SIG-M5 treated with dmso at 0.1 percent for 504 hours (cell line): ENCODE data around the gene CCDC137.

Experiments used
- DNase-seq: peaks from one replicate; lab custom pipeline; 2025; ENCODE audit not compliant: unreplicated experiment; lab: John Stamatoyannopoulos, UW

CCDC137 gene

DNA sequence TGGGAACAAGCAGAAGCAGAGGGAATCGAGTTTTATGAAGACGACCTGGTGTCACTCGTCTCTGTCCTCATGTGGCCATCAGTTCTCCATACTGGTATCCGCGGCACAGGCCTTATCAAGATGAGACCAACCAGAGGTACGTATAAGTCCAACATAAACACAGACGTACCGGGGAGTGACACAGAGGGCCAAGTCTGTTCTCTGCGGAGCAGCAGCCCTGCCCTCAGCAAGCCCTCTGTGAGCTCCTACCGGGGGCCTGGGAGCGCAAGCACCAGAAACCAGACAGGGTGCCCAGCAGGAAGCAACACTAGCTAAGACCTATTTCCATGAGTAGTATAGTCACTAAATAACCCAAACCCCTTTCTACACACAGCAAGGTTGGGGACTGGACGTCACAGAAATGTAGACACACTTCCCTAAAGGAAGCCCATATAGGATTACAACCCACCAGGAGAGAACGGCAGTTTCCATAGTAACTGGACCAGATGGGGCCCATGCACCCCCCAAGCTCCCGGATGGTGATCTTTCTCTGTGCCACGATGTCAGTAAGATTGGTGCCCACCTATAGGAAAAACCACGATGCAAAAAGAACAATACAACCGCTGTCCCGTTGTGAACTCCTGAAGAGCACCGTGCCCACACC is 16.1 kb downstream of the CCDC137 start:
- DNase-seq, result peak; percentile 21

DNA sequence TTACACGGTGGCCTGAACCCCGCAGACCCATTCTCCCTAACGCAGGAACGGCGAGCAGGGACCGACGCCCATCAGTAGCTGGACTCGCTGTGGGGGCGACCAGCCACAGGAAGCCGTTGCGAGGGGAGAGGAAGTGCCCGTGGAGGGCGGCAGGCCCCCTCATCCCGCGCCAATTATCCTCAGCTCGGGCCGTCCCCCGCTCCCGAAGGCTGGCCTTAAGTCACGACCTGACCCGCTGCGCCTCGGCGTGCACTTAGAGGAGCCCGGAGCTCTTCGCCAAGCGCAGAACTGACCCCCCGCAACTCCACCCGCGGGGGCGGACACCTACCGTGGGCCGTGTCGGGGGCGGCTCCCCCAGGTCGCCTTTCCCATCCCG is 16.7 kb downstream of the CCDC137 start:
- DNase-seq, result no peak

DNA sequence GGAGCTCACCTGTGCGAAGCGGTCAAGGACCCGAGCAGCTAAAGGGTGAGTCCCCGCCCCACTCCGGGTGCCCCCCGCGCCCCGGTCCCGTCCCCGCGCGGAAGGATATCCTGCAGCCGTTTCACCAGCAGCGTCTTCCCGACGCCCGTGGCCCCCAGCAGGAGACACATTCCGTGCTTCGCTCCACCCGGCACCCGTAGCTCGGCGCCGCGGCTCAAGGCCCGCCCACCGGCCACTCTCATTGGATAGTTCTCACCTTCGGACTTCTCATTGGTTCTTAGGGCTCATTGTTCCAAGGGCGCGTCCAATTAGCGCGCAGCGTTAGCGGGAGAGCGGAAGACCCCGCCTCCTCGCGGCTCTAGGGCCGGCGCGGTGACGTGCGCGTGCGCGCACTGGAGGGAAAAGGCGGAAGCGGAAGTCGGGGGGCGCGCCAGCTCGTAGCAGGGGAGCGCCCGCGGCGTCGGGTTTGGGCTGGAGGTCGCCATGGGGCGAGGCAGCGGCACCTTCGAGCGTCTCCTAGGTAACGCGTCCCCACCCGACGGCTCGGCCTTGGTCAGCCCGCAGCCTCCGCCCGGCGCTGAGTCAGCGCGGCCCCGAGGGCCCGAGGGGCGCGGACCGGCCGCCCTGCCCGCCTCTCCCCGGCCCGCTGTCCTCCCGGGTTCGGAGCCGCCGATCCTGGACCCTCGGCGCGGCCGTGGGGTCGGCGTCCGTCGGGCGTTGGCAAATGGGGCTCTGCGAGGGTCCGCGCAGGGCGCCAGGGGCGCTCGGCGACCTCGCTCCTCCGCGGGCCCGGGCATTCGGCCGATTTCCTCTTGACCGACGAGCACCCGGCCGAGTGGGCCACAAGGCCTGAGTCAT is 17.3 kb downstream of the CCDC137 start, which contains the start of the genes ARL16 and HGS:
Gene ARL16, minus strand, starts transcription at position 214 of the 858 bp plus-strand sequence. Its CDS starts 44 bp downstream, at position 170.
Gene HGS, plus strand, starts transcription at position 428 of the 858 bp plus-strand sequence. Its CDS starts 56 bp downstream, at position 484.
- peak; percentile 98 for DNase-seq

DNA sequence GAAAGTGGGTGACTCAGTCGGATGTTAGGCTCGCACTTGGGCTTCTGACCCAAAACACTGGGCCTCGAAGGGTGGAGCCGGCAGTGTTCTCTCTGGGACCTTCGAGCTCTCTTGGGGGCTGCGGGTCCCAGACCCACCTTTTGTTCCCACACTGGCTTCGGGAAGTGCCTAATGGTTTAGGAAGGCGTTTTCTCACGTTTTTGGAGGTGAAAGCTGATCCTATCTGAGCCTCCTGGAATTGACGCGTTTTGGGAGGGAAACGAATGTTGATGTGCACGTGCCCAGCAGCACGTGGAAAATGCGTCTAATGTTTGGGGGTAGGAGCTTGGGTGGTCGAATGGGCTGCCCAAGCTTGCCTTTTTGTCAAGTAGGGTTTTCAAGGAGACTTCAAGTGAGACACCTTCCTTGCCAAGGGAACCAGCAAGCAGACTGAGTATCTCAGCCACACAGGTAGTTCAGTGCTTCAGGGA is 17.9 kb downstream of the CCDC137 start:
- DNase-seq, result peak; percentile 5

DNA sequence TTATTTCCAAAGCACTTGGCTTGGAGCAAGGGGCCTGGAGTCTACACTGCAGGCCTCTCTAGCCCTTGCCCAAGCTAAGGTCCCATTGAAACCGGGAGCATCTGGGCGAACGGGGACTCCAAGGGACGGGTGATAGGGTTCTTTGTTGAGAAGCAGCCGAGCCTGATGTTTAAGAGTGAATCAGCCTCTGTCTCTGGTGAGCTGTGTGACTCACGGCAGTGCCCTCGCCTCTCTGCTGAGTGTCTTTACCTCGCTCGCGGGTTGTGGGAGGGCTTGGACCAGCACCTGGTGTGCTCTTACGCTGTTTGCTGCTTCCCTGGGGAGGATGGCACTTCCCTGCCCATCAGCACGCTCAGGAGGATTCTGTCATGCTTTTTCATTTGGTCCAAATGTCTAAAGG is 18.6 kb downstream of the CCDC137 start:
- peak; percentile 6 for DNase-seq

DNA sequence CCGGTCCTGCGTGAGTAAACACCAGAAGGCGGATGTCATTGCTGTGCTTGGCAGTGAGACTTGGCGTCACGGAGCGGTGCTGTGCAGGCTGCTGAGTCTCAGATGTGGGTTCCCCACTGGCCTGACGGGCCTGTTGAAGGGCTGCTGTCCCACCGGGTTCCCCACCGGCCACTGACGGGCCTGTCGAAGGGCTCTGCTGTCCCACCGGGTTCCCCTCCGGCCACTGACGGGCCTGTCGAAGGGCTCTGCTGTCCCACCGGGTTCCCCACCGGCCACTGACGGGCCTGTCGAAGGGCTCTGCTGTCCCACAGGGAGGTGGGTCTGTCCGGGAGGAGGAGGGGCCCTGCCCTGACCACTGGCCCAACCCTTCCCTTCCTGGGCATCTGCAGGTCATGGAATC is 20.1 kb downstream of the CCDC137 start:
- no peak for DNase-seq

DNA sequence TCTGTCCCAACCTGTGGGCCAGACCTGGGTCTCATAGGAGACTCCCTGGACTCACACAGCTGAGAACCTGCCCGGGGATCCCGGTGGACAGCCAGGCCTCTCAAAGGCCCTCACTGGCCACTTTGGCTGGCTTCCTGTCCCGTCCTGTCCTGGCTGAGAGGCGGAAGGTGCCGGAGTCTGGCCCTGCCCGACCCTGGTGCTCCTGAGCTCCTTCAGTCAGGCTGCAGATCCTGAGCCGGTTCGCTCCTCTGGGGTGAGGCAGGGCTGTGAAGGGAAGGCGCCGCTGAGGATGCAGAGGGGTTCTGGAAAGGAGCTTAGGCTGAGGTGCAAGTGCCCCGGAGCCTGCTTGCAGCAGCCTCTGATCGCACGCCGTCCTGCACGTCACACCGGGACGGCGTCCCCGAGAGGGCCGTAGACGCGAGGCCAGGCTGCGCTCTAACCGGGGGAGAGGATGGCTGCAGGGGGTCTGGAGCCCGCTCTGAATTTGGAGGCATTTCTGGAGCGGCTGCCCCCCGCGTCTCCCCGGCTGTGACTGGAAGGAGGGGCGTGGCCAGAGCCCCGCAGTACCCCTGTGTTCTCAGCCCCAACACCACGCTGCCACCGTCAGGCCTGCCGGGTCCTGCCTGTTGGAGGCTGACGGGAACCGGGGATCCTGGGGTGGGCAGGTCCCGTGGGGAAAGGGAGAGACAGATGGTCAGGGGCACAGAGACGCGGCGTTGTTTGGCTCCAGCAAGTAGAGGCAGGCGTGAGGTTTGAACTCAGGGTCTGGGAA is 21.4 kb downstream of the CCDC137 start:
- no peak for DNase-seq

DNA sequence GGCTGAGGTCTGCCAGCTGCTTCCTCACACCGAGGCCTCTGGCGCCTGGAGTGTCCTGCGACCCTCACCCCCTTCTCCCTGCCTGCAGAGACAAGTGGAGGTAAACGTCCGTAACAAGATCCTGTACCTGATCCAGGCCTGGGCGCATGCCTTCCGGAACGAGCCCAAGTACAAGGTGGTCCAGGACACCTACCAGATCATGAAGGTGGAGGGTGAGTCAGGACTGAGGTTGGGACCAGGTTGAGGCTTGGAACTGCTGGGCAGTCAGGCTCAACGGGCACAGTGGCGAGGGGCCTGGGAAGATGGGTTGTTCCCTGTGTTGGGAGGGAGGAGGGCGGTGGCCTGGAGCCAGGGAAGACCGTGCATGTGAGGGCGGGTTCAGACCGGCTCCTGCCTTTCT is 22.1 kb downstream of the CCDC137 start:
- DNase-seq, result no peak

DNA sequence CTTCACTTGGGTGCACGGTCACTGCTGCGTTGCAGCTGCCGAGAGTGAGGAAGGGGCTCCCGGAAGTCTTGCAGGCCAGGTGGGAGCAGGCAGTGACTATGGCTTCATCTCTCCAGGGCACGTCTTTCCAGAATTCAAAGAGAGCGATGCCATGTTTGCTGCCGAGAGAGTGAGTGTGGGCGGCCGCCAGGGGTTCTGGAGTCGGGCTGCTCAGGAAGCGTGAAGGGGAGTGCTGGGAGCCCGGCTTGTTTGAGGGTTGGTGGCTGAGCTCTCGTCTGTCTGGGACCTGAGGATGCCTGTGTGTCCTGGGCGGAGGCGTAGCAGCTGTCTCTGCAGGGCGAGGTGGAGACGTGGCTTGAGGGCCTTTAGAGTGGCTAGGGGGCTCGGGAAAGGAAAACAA is 23.5 kb downstream of the CCDC137 start:
- DNase-seq, result no peak

DNA sequence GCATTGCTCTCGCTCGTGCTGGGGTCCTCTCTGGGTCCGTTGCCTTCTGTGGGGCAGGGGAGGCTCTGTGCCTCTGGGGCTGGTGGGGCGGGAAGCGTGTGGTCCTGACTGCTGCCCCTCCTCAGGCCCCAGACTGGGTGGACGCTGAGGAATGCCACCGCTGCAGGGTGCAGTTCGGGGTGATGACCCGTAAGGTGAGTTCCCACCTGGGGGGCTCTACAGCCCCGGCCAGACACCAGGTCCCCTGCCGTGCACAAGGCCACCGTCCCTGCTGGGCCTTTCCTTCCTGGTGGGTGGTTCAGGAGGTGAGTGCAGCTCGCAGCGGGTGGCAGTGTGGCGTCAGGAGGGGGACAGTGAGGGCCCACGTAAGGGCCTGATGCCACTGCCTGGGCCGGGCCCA is 24.0 kb downstream of the CCDC137 start:
- DNase-seq, result no peak

DNA sequence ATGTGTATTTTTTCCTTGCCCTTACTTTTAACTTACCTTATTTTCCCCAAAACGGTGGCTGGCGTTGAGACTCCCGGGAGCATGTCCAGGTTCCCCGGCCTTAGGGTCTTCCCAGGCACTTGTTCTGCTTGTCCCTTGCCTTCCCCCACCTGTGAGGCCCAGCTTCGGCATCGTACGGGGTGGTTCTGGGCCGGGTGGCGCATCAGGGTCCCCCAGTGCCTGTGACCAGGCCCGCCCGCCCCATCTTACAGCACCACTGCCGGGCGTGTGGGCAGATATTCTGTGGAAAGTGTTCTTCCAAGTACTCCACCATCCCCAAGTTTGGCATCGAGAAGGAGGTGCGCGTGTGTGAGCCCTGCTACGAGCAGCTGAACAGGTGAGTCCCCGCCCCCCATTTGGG is 24.7 kb downstream of the CCDC137 start:
- DNase-seq, result no peak

DNA sequence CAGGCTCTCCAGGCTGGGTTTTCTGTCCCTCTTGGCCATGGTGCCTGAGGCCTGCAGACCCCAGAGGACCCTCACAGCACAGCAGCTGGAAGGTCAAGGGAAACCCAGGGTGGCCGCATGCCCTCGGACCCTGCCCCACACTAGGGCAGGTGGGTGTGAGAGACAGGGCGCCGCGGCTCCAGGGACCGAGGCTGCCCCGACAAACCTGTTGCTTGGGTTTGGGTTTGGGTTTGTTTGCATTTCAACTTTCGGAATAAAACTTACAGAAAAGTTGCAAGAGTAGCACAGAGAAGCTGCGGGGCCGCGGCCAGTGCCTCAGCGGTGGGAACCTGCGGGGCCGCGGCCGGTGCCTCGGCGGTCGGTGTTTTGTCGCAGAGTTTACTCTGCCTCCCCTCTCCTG is 25.1 kb downstream of the CCDC137 start:
- no peak for DNase-seq

DNA sequence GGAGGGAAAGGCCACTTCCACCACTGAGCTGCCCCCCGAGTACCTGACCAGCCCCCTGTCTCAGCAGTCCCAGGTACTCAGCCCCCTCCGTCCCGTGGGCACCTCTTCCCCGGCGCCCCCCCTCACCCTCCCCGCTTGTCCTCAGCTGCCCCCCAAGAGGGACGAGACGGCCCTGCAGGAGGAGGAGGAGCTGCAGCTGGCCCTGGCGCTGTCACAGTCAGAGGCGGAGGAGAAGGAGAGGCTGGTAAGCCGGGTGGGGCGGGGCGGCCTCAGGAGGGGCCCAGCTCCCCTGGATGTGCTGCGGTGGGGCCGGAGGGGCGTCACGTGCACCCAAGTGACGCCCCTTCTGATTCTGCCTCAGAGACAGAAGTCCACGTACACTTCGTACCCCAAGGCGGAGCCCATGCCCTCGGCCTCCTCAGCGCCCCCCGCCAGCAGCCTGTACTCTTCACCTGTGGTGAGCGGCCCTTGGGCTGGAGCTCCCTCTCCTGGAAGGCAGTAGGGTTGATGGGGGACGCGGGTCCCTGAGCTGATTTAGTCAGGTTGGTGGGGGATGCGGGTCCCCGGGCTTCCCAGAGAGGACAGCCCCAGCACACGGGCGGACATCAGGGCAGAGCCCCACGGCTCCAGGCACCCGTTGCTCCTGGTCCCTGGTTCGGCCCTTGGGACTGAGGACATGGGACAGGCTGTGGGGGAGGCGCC is 27.1 kb downstream of the CCDC137 start:
- DNase-seq, result no peak

DNA sequence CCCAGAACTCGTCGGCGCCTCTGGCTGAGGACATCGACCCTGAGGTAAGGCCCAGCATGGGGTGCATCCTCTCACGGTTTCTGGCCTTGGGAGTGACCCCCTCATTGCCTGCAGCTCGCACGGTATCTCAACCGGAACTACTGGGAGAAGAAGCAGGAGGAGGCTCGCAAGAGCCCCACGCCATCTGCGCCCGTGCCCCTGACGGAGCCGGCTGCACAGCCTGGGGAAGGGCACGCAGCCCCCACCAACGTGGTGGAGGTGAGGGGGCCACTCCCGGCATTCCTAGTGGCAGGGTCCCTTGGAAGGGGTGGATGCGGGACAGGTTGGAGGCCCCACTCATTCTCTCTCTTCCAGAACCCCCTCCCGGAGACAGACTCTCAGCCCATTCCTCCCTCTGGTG is 28.3 kb downstream of the CCDC137 start:
- DNase-seq, result no peak

DNA sequence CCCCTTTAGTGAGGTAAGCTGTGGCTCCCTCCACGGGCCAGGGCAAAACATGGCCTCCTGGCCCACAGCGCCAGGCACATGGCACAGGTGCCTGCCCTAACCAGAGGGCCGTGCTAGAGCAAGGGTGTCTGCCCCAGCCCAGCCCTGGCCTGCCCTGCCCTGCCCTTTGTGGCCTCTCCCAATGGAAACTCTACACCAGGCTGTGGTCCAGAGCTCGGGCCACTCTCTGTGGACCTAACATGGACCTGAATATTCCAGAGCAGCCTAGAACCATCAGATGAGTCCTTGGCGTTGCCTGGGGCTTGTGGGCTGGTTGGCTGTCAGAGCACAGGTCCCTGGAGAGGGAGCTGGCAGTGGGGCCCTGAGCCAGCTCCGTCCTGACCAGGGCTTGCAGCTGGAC is 28.7 kb downstream of the CCDC137 start:
- no peak for DNase-seq

DNA sequence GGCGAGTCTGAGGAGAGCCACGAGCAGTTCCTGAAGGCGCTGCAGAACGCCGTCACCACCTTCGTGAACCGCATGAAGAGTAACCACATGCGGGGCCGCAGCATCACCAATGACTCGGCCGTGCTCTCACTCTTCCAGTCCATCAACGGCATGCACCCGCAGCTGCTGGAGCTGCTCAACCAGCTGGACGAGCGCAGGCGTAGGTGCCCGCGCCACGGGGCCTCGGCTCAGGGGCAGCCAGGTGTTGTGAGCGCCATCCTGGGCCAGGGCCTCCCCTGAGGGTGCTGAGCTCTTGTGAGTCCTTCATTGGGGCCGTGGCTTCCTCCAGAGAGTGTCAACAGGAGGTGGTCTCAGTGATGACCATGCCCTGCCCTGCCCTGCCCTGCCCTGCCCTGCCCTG is 29.3 kb downstream of the CCDC137 start:
- no peak for DNase-seq

DNA sequence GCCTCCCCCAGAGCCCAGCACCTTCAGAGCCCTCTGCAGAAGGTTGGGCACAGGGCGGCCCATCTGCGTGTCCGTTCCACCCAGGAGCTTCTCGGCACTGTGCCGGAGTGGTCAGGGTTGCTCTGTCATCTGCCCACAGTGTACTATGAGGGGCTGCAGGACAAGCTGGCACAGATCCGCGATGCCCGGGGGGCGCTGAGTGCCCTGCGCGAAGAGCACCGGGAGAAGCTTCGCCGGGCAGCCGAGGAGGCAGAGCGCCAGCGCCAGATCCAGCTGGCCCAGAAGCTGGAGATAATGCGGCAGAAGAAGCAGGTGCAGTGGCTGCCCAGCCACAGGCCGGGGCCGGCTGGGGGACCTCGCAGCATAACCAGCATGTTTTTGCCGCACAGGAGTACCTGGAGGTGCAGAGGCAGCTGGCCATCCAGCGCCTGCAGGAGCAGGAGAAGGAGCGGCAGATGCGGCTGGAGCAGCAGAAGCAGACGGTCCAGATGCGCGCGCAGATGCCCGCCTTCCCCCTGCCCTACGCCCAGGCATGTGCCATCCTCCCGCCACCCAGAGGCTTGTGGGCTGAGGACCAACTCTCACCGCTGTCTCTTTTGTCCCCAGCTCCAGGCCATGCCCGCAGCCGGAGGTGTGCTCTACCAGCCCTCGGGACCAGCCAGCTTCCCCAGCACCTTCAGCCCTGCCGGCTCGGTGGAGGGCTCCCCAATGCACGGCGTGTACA is 29.8 kb downstream of the CCDC137 start:
- no peak for DNase-seq

DNA sequence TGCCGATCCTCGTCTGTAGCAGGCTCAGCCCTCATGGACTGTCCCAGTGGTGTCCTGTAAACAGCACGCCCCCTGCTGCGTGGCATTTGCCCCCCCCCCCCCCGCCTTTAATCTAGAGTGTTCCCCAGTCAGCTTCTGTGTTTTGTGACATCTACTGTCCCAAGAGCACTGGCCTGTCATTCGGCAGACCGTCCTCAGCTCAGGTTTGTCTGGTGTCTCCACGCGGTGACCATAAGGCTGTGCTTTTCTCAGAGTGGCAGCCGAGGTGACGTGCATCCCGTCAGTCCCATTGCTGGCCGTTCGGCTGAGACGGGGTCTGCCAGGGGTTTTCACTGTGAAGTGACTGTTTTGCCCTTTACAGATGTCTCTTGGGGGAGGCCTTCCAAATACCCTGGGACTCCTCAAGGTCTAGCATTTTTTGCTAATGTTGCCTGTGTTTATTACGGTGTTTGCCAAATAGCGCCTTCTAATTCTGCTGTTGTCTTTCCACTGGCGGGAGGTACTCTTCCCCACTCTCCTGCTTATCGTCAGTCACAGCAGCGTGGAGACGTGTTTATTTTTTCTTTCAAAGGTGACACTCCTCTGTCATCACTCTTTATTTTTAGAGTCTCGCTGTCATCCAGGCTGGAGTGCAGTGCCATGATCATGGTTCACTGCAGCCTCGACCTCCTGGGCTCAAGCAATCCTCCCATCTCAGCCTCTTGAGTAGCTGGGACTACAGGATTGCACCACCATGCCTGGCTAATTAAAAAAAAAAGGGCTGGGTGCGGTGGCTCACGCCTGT is 30.9 kb downstream of the CCDC137 start:
- no peak for DNase-seq
